HG03469 (cell line): ENCODE data around the gene ATRN.

Experiments used
- ATAC-seq: cut with Tn5 transposase; IDR thresholded peaks from one replicate; pipeline ENCODE4 v1.9.1; 2021; ENCODE audit warnings: mild to moderate bottlenecking, moderate library complexity, moderate number of reproducible peaks; ENCODE audit not compliant: unreplicated experiment

ATRN gene

DNA sequence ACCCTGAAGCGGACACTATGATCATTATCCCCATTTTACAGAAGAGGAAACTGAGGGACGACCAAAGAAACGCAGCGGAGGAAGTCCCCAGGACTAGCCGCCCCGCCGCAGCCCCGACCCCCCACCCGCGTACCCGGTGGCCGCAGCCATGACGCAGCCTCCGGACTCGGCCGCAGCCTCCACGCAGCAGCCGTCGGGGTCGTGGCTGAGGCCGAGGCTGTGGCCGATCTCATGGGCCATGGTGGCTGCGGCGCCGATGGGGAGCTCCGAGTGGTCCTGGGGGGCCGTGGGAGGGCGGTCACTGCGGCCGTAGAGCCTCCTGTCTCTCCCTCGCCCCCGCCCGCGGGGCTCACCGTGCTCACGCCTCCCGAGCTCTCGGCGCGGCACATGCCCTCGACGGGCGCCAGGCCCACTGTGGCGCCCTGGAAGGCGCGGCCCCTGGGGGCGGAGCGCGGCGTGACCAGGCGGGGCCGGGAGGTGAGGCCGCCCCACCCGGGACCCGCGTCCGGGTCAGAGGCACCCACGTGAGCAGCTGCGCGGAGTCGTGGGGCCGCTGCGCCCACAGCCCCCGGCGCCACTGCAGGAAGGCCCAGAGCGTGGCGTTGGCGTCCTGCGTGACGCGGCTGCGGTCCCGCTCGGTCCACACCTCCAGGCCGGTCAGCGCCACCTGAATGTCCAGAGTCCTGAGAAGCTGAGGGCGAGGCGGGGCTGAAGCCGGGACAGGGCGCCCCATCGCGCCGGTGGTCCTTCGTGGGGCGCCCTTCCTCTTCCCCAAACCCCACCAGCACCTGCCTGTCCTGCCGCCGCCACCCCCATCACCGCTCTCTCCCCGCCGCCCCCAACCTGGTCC lies 202.6 kb downstream of the ATRN start:
- ATAC-seq: no peak

DNA sequence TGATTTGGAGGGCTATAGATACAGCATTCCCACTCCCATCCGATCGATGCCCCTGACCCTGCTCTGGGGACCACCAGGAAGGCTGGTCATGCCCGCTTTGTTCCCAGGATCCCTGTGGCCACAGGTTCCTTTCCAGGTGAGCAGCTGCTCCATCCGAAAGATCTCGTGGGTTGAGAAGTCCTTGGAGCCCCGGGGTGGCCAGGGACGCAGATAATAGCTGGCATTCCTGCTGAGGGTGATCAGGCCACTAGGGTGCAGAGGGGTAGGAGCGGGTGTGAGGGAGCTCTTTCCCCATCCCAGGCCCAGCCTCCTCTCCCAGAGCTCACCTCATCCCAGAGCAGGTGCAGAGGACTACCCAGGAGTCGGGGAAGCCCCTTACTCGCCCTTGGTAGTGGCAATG lies 203.6 kb downstream of the ATRN start:
- ATAC-seq: no peak

DNA sequence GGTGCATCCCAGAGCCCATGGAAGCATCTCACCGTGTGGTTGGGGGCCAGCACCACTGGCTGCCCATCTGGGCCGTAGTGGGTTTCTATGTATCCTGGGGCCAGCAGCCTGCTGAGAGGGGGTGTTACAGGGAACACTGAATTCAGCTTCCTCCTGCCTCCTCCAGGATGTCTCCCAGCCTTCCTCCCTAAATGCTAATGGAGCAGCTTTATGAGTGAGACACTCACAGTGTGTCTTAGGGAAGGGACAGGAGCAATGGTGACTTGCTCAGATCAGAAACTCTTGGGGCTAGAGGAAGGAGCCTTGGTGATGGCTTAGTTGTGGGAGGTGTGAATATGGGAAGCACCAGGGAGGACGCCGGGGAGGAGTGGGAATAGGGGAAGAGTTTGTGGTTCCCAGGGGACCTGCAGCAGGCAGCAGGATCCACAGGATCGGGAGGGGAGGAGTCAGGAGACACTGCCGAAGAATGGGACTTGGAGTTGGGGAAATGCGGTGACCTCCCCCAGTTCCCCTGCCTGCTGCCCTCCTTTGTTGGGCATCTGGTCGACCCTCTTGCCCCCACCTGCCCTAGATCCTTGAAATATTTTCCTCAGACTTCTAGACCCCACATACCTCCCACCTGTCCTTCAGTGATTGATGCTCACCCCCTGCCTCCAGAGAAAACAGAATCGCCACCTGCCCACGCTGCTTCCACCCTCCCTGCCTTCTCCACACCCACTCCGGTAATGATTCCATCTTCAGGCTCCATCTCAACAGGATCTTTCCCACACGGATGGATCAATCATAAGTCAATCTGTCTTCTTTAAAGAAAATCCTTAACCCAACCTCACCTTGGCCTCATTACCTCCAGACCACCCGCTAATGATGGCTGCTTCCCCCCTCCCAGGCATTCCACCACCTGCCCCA lies 204.4 kb downstream of the ATRN start:
- ATAC-seq: no peak

DNA sequence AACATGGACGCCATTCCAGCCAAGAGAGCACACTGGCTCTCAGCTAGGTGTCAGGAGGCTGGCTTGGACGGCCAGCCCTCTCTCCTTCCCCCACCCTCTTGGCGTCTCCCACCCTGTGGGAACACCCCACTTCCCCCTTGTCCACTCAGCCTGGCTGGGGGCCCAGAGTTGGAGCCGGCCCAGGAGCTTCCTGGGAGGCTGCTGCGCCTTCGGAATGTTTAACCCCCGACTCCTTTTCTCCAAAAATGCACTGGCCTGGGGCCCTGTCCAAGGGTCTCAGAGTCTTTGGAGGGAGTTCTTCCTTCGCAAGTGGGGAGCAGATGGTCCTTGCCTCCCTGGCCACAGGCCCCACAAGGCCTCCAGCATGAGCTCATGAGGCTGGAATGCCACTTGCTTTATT lies 206.9 kb downstream of the ATRN start:
- ATAC-seq: no peak

DNA sequence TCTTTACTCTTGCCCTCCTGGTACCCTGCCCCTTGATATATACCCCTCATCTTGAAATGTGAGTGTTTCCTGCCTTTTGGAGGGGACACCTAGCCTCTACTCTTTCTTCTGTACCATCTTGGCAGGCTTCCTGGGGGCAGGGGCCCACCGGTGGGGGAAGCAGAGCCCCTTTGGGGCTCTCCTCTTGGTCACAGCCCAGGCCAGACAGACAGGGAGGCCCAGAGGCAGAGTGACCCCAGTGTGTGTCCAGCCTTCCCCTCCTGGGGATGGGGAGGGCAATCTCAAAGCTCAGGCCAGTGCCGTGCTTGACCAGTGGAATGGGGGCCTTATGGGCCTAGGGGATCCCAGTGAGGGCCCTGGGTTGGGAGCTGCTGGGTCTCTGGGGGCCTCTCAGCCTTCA lies 207.4 kb downstream of the ATRN start:
- no peak for ATAC-seq

DNA sequence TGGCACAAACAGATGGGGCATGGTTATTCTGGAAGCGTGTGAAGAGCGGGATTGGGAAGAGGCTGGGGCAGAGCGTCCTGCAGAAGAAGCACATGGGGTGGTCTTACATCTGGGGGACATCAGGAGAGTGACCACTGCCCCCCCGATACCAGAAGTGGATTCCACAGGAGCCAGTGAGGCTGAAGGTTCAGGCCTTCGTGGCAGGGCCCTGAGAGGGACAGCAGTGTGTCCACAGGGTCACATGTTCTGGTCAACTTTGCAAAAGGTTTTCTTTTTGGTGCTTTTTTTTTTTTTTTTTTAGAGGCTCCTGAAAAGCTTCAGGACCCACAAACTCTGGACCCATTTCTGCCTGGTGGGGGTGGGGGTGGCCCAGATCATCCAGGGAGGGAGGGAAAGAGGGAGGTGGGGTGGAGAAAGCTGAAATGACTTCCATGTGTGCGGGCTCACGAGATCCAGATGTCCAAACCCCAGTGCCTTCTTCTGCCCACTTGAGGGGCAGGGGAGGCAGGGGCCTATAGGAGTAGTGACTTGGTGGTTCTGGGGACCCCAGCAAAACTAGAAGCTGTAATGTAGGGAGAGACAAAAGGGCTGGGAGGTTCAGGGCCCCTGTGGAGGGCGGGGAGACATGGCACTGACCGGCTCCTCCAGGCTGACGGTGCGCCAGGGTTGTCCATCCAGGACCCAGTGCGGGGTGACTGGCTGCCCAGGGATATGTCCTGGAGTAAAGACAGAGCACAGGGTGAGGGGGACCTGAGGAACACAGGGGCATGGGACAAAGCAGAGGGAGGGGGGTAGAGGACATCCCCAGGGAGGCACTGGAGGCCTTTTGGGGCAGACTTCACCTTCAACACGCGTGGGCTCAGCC lies 208.3 kb downstream of the ATRN start:
- no peak for ATAC-seq

DNA sequence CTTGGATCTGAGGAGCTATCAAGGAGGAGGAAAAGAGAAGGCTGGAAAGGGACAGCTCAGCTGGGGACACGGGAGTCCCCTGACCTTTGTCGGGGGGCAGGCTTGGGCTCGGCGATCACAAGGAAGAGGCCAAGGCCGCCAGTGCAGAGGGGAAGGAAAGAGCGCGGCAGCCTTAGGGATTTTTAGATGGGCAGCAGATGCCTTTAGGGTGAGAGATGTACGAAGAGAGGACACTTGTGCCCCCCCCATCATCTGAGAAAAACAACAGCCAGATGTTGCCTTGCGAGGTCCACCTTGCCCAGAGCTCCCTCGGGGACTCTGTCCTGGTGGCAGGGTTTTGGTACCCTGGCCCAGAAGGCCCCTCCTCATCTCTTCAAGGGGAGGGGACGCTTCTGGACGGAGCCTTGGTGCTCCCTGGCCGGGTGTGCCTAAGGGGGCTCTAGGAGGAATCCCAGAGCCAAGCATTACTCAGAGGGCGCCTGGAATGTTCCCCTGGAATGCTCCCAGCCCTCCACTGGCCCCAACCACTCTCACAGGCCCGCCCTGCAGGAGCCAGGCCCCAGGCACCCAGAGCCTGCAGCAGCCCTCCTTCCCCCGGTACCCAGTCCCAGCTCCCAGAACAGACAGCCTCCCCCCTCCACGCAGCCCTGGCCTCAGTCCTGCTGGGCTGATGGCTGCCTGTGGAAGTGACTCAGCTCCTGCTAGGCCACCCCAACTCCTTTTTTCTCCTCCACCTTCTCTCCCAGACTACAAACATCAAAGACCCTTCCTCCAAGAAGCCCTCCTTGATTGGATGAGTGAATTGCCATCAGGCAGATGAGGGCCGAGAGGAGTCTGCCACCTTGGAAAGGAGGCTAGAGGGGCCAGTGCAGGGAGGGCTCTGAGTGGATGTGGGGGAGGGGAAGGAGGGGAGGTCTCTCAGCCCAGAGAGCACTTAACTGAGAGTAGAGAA lies 209.2 kb downstream of the ATRN start:
- no peak for ATAC-seq

DNA sequence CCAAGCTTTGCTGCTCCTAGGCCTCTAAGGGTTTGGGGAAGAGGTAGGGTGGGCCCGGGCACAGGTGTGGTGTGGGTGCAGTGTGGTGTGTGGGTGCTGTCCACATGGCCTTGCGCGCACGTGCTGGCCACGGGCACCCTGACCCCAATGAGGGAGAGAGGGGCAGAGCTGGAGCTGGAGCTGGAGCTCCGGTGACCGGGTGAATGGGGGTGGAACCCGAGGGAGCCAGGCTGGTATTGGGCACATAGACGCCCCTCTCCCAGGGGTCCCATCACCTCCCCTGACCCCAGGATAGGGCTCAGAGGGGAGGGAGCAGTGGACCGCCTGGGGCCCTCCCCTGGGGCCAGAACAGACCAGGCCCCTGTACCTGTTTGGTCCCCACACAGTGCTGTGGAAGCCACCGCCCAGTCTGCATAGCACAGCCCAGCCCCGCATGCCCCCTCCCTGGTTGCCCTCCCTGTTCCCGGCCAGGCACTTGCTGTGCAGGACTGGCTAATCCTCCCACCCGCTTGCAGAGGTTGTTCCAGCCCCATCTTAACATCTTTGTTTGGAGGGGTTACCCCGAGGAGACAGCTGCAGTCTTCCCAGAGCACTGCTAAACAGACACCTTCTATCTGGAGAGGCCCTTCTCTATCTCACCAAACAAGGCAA lies 210.0 kb downstream of the ATRN start:
- no peak for ATAC-seq

DNA sequence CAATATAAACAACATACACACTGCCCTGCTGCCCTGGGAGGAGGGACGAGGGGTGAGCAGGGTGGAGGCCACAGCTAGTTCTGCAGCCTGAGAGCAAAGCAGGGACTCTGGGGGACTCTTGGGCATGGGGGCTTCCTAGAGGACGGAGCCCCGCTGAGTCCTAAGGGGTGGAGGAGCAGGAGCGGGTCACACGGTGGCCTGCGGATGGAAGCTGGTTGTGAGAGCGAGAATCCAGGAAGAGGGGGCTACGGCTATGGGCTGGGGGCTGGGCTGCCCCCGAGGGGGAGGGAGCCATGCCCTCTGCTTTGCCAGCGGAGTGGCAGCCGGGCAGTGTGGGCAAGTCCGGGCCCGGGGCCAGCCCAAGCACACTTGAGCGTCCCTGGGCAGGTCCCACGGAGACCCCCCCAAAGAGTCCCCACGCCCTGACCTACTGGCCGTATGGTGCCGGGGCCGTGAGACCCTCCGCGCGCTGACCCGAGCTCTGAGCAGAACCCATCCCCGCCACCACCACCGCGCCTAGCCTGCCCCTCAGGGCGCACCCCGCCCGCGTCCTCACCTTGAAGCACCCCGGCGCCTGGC lies 210.6 kb downstream of the ATRN start:
- no peak for ATAC-seq

DNA sequence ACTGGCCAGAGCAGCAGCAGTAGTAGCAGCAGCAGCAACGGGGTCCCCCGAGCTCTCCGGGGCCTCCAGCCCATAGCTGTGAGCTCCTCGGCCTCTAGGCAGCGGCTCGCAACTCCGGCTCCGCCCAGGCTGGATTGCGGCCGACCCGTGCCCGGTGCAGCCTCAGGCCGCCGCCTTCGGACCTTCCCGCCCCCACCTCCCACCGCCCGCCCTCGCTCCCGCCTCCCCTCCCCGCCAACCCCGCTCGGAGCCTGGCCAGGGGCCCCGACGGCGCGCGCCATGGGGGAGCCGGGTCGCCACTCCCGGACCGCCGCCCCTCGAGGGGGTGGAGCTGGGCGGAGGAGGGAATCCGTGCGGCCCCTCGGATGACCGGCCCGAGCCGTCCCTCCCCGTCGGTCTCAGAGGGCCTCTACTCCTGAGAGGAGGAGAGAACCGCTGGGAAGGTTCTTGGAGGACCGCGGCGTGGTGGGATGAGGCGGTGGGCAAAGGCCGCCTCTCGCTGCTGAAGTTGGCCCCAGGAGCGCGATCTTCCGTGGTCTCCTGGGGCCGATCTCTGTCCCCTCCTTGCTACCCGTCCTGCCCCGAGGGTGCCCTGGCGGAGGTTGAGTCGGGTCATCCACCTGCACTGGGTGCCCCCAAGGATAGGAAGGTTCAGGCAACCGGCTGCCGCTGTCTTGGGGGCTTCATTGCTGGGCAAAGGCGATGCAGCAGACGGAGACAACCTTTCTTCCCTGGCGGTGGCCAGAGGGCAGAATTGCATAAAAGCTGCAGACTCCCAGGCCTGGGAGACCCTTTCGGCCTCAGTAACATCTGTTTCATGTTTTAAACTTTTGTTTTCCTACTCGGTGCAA lies 211.3 kb downstream of the ATRN start, which contains the start of gene ADAM33:
ADAM33 (minus strand) TSS at position 80 of the 851 bp plus-strand sequence; CDS start at position 74, 6 bp downstream.
- no peak for ATAC-seq

DNA sequence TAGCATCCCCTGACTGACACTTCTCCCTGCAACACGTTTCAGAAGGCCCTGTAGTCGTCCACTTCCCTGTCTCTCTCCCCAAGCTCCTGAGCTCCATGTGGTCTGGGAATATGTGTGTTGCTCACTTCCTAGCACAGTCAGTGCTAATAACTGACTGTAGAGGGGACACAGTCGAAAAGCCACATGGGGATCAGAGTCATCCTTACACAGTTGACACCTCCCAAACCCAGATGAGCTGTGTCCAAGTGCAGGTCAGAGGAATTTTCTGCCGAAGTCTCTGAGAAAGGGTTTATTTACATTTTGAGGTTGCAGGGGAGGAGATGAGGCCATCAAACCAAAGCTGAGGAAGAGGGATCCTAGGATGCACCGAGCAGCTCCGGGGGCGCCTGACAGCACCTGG lies 214.5 kb downstream of the ATRN start:
- no peak for ATAC-seq

DNA sequence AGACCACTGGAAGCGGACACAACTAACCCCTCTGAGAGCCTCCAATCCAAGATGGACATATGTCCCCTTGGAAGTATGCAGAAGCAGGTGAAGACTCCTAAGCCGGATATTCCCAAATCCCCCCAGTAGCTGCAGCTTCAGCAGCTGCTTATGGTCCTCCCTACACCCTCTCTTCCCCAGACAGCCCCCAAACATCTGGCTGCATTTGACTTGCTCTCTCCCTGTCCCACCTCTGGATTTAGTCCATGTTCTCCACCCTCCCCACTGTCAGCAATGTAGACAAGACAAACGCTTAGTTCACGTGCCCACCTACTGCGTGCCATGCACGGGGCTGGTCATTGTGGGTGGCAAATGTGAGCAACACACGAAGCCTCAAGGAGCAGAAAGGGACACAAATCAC lies 215.6 kb downstream of the ATRN start:
- ATAC-seq: no peak

DNA sequence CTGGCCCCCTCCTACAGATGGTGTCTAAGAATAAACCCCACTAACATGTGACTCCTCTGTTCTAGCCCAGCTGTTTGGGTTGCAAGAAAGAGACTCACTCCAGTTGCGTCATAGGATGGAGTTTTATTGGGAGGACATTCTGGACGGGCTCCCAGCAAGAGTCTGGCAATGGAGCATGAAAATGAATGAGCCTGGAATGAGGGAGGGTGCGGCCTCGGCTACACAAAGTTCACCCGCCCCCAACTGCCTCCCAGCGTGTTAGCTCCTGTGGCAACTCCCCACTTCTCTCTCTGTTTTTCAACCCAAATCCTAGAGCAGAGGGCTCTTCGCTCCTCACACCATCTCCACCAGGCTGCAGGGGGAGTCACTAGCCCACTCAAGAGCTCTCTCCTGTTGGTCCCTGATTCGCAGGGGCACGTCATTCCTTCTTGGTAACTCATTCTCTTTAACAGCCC lies 216.1 kb downstream of the ATRN start:
- ATAC-seq: no peak

DNA sequence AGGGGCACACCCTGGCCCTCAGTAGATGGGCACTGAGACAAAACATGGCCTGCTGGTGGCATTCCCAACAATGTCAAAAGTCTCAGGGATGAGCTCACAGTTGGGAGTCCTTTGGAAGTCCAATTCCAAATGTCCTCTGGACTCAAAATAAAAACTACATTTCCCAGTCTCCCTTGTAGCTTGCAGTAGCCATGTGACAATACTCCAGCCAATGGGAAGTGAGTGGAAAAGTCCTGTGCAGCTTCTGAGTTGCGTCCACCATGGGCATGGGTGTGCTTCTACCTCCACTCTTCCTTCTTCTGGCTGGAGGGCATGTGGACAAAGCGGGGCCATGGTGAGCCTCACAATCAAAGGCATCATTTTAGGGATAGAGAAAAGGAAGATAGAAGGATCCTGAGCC lies 216.8 kb downstream of the ATRN start:
- ATAC-seq: no peak

DNA sequence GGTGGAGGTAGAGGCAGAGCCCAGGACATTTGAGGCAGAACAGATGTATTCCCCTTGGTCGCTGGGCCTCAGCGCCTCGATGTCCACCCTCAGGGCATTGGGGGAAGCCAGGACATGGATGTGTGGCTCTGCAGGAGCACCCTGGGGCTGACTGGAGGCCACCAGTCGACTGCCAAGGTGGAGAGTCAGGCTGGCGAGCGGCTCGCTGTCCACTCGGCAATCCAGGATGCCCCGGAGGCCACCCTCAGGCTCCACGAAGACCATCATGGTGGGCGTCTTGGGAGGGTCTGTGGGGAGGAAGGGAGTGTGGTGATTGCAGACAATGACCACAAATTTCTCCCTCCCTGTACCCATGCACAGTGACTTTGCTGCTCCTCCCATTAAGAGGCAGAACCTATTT lies 219.2 kb downstream of the ATRN start:
- ATAC-seq: no peak

DNA sequence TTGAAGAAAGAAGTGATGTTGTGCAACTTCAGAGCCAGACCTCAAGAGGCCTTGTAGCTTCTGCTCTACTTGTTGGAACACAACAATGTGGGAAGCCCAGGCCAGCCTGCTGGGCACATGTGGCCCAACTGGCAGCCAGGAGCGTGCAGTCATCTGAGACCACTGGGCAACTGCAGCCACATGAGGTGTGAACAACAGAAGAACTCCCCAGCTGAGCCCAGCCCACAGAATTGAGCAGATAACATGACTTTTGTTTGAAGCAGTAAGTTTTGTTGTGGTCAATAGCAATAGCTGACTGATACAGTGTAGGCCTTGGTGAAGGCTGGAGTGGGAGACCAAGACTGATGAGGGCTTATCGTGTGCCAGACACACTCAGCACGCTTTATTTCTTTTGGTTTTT lies 219.6 kb downstream of the ATRN start:
- ATAC-seq: no peak

DNA sequence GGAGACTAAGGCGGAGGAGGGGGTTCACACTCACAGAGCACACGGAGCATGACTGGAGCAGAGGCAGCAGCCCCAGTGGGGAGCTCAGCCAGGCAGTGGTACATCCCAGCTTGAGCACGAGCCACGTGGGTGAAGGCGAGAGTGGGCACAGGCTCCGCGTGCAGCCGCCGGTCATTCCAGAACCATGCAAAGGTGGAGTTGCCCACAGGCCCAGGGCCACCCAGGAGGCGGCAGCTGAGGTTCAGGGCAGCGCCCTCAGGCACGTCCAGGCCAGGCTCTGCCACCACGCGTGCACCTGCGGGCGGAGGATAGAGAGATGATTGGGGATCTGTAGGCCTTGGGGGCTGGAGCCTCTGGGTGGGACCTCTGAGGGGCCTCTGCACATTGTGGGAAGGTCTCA lies 220.5 kb downstream of the ATRN start:
- ATAC-seq: no peak

DNA sequence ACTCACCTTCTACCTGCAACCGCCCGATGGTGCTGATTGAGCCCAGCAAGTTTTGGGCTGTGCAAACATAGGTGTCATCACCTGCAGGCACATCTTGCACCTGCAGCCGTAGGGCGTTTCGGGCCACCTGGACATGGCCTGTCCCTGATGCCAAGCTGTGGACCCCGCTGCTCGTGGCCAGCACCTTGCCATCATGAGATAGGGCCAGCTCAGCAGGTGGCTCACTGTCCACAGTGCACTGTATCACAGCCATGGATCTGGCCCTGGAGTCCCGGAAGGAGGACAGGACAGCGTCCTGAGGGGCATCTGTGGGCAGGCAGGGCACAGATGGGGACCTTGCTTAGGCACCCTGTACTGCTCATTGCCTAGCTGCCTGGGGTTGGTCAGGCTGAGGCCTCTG lies 221.1 kb downstream of the ATRN start:
- ATAC-seq: no peak
